Immature natural killer cell (primary cell): Measurements from ENCODE around the gene NCOA6. TPM values are rescaled to one million over a fixed set of nuclear protein-coding genes. Genes with fewer than 3 reads are reported as not detected.

Experiments used
- DNase-seq, 3 donors: peaks; one replicate each; pipeline ENCODE4 v3.0.0; 2022; ENCODE audit warnings: mixed read lengths in 1 of 3
- H3K27ac Mint-ChIP-seq, 6 donors: one replicate each; pipeline ENCODE4 v1.8.0; 2020; ENCODE audit warnings: mixed read lengths in 6 of 6, mild to moderate bottlenecking in 5 of 6, inconsistent platforms in 4 of 6, moderate library complexity in 3 of 6
- H3K27me3 Mint-ChIP-seq, 3 donors: one replicate each; pipeline ENCODE4 v1.8.0; 2020 to 2021; ENCODE audit warnings: low read depth in 3 of 3, mild to moderate bottlenecking in 3 of 3, mixed read lengths in 3 of 3, moderate library complexity in 3 of 3, inconsistent platforms in 1 of 3
- H3K36me3 Mint-ChIP-seq, 3 donors: one replicate each; pipeline ENCODE4 v1.8.0; 2020; ENCODE audit warnings: mixed read lengths in 3 of 3, inconsistent platforms in 2 of 3, mild to moderate bottlenecking in 2 of 3
- H3K4me1 Mint-ChIP-seq, 2 donors: one replicate each; pipeline ENCODE4 v1.8.0; 2020; ENCODE audit warnings: inconsistent platforms in 2 of 2, mild to moderate bottlenecking in 2 of 2, mixed read lengths in 2 of 2, moderate library complexity in 1 of 2
- H3K4me3 Mint-ChIP-seq, 5 donors: one replicate each; pipeline ENCODE4 v1.8.0; 2020; ENCODE audit warnings: mild to moderate bottlenecking in 5 of 5, mixed read lengths in 5 of 5, inconsistent platforms in 3 of 5, moderate library complexity in 3 of 5
- H3K9me3 Mint-ChIP-seq, 6 donors: one replicate each; pipeline ENCODE4 v1.8.0; 2020; ENCODE audit warnings: mild to moderate bottlenecking in 6 of 6, mixed read lengths in 6 of 6, inconsistent platforms in 4 of 6, moderate library complexity in 3 of 6
- polyA plus RNA-seq, 3 donors: library from polyadenylated mRNA; unstranded; fragments of 300-500 nt; fragmentation: Illumina TruSeq; gene quantifications; one replicate each; pipeline ENCODE4 v1.2.3, GENCODE V29; 2021

NCOA6 gene
- polyA plus RNA-seq, 3 donors from 2014 or later: 0.65 to 17.3 (median 3.0) TPM

DNA sequence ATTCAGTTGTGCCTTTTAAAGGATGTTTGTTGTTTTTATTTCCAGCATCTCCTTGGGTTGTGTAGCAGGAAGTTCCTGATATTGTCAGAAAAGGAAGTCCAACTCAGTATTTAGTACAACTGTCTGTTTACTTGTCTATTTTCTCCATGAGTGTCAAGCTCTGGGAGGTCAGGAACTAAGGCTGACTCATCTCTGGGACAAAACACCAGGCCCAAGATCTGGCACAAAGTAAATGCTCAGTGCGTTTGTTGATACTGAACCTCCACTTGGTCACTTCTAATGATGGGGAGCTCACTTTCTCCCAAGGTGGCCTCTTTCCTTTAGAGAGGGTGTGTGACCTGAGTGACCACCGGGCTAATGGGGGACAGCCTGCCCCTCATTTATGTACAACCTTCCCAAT lies 136.0 kb downstream of the NCOA6 start:
- peaks cover 0 to 2% (median 2%) of the 10 kb centered on the region in 3 donors for H3K27me3 Mint-ChIP-seq

DNA sequence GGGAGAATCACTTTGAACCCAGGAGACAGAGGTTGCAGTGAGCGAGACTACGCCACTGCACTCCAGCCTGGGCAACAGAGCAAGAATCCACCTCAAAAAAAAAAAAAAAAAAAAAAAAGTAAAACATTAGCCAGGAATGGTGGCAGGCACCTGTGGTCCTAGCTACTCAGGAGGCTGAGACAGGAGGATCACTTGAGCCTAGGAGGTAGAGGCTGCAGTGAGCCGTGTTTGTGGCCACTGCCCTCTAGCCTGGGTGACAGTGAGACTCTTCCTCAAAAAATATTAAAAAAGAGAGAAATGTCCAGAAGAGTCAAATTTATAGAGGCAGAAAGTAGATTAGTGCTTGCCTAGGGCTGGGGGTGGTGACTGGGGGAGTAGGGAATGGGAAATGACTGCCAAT lies 141.8 kb downstream of the NCOA6 start:
- Mint-ChIP-seq H3K4me3 (no peak overlapping the region), H3K27me3 (peaks cover 0 to 2% (median 2%) of the 10 kb centered on the region in 3 donors), H3K27ac (no peak overlapping the region), H3K9me3 (no peaks in the 10 kb centered on the region), H3K4me1 (no peaks in the 10 kb centered on the region), H3K36me3 (no peaks in the 10 kb centered on the region)
- no peak for DNase-seq

More for the DNA sequence above, 136.0 kb downstream of the NCOA6 start:
- no peak for DNase-seq
- Mint-ChIP-seq H3K4me3 (no peak overlapping the region), H3K36me3 (no peaks in the 10 kb centered on the region), H3K9me3 (no peaks in the 10 kb centered on the region), H3K4me1 (no peaks in the 10 kb centered on the region), H3K27ac (no peak overlapping the region)

DNA sequence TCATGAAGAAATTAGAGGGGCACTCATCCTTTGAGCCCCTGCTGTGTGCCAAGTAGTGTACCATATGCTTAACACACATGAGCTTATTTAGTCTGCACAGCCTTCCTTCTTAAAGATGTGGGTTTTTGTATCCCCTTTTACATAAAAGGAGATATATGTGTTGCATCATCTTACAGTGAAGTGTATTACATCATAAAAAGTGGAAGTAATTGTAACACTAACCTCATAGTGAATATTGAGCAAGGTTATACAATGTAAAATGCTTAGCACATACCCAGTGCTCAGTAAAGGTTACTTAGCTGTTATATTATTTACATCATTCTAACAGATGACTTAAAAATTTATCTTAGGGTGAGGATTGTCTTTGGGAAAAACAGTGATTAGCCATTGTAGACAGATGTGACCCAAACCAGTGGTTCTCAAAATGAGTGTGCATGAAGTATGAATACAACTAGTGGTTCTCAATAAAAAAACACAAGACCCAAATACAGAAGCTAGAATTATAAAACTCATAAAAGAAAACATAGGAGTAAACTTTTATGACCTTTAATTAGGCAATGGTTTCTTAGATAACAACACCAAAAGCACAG lies 144.8 kb downstream of the NCOA6 start:
- H3K9me3 Mint-ChIP-seq: no peaks in the 10 kb centered on the region
- H3K36me3 Mint-ChIP-seq: no peaks in the 10 kb centered on the region
- H3K4me1 Mint-ChIP-seq: peaks cover 9 to 10% of the 10 kb centered on the region in 2 donors
- peak overlapping the region in 1 of 6 donors; percentile 67 for H3K27ac Mint-ChIP-seq
- H3K27me3 Mint-ChIP-seq: peaks cover 0 to 5% (median 2%) of the 10 kb centered on the region in 3 donors
- peak overlapping the region in 1 of 5 donors; percentile 25 for H3K4me3 Mint-ChIP-seq
- no peak for DNase-seq

DNA sequence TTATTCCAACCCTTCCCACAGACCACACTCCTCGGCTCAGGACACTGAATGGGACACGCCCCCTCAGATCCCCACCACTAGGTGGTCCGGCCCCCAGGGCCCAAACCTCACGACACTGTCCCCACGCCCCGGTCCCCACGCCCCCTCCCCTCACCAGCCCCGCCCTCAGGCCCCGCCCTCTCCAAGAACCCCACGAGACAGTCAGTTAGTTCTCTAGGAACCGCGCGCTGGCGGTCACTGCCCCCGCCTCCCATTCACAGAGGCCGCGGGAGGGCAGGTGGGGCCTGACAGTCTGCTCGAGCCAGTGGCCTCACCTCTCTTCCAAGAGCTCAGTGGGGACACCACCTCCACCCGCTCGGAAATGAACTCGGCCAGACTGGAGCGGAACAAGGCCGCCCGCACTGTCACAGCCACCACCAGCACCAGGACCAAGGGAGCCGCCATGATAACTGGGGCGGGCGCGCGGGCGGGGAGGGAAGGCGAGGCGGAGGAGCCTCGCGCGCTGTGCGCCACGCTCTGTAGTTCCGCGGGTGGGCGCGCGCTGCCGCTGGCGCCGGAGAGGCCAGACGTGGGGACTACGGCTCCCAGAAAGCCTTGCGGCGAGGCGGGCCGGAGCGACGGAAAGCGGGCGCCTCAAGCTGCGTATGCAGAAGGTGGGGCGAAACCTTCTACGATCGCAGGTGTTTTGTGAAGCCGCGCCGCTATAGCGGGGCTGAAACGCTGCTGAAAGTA lies 148.6 kb downstream of the NCOA6 start, which contains the start of gene PIGU:
Gene PIGU (minus strand): TSS at position 451 of the 732 bp plus-strand sequence. CDS start 7 bp downstream, at position 444.
- Mint-ChIP-seq H3K27ac (peak within 1 kb of the TSS; percentile 83 to 98 (median 93)), H3K36me3 (no peaks in the 10 kb centered on the region), H3K27me3 (peaks cover 0 to 5% (median 4%) of the 10 kb centered on the region in 3 donors), H3K4me3 (peak within 1 kb of the TSS; percentile 96 to 97 (median 96)), H3K4me1 (peaks cover 9 to 17% of the 10 kb centered on the region in 2 donors), H3K9me3 (no peaks in the 10 kb centered on the region)
- peak; percentile 93 to 94 (median 93) for DNase-seq

DNA sequence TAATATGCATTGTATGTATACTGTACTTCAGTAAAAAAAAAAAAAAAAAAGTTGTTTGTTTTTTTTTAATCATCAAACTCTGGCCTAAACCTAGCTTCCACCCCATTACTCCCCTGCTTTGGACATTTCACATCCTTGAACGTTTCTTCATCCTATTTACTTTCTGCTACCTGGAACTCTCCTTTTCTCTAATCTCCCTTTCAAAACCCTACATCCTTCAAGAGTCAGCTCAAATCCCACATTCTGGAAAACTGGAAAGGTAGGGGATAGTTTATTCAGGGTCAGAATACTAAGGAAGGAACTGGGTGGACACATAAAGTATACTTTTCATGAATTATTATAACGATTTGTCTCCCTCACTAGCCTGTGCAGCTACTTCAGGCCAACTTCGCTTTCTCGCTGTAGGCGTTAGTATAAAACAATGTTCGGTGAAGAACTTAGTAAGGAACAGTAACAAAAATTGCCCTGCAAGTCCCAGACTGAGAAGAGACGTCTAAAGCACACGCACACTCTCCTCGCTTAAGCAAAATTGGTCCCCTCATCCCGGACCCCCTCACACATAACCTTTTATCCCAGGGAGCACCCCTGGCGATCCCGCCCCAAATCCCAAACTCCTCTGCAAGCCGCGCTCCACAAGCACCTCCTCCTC lies 149.3 kb downstream of the NCOA6 start:
- H3K36me3 Mint-ChIP-seq: no peaks in the 10 kb centered on the region
- H3K4me3 Mint-ChIP-seq: peak overlapping the region; percentile 96 to 97 (median 96)
- peaks cover 9 to 17% of the 10 kb centered on the region in 2 donors for H3K4me1 Mint-ChIP-seq
- peak overlapping the region; percentile 83 to 98 (median 93) for H3K27ac Mint-ChIP-seq
- peaks cover 0 to 5% (median 4%) of the 10 kb centered on the region in 3 donors for H3K27me3 Mint-ChIP-seq
- no peak for DNase-seq
- H3K9me3 Mint-ChIP-seq: no peaks in the 10 kb centered on the region

DNA sequence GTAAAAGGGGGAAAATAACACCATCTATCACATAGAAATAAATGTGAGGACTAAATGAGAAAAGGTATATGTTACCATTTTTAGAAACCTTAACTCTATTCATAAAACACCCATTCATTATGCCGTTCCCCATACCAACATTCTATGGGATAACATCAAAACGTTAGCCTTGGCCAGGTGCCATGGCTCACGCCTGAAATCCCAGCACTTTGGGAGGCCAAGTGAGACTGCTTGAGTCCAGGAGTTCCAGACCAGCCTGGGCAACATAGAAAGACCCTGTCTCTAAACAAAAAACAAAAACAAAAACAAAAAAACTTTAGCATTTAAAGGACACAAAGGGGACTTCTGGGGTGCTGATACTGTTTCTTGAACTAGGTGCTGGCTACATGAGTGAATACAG lies 149.9 kb downstream of the NCOA6 start:
- H3K36me3 Mint-ChIP-seq: no peaks in the 10 kb centered on the region
- DNase-seq: no peak
- peaks cover 0 to 5% (median 4%) of the 10 kb centered on the region in 3 donors for H3K27me3 Mint-ChIP-seq
- H3K4me1 Mint-ChIP-seq: peaks cover 9 to 17% of the 10 kb centered on the region in 2 donors
- H3K27ac Mint-ChIP-seq: peak overlapping the region in 4 of 6 donors; percentile 48 to 96 (median 89)
- H3K4me3 Mint-ChIP-seq: peak overlapping the region in 4 of 5 donors; percentile 50 to 96 (median 96)
- H3K9me3 Mint-ChIP-seq: no peaks in the 10 kb centered on the region

DNA sequence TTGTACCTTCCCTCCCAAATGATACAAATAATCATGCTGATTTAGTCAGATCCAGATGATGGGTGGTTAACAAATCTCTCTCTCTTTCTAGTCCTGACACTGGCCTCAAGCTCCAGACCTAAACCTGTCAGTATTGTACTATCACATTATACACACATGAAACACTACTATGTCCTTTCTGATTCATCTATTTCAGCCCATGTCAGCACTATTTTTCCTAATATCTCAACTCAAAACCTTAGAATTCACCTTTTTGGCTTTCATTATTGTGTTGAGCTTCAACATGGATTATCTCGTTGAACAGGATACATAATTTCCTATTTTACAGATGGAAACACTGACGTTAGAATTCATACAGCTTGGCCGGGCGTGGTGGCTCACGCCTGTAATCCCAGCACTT lies 152.0 kb downstream of the NCOA6 start:
- Mint-ChIP-seq H3K27me3 (peaks cover 0 to 4% (median 2%) of the 10 kb centered on the region in 3 donors), H3K27ac (no peak overlapping the region), H3K36me3 (no peaks in the 10 kb centered on the region), H3K4me3 (no peak overlapping the region), H3K4me1 (peaks cover 7 to 17% of the 10 kb centered on the region in 2 donors), H3K9me3 (no peaks in the 10 kb centered on the region)
- no peak for DNase-seq

DNA sequence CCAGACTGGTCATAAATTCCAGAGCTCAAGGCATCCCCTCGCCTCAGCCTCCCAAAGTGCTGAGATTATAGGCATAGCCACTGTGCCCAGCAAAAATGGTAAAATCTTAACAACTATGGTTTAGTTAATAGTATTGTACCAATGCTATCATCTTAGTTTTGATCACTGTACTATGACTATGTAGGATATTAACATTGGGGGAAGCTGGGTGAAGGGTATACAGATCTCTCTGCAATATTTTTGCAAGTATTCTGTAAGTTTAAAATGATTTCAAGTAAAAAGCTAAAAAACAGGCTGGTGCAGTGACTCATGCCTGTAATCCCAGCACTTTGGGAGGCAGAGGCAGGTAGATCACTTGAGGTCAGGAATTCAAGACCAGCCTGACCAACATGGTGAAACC lies 156.4 kb downstream of the NCOA6 start:
- no peak for DNase-seq

More for the DNA sequence above, 156.4 kb downstream of the NCOA6 start:
- Mint-ChIP-seq H3K27me3 (peaks cover 0 to 2% (median 0%) of the 10 kb centered on the region in 3 donors), H3K4me3 (no peak overlapping the region), H3K27ac (no peak overlapping the region), H3K36me3 (no peaks in the 10 kb centered on the region), H3K9me3 (no peaks in the 10 kb centered on the region), H3K4me1 (no peaks in the 10 kb centered on the region)

Other genes starting within 250 kb of the NCOA6 start
- 10 to 100 TPM; 19.3 to 34.7 (median 25.3) TPM for gene PIGU, start 148.6 kb downstream of the NCOA6 start, polyA plus RNA-seq
- gene TP53INP2, start 121.3 kb downstream of the NCOA6 start, polyA plus RNA-seq: 1 to 10 TPM in 1 of 3 donors, under 1 TPM in 2; 0.09 to 1.8 (median 0.53) TPM
- gene GGT7, start 47.2 kb upstream of the NCOA6 start, polyA plus RNA-seq: 1 to 10 TPM in 1 of 3 donors, under 1 TPM in 2; 0.85 to 2.6 (median 0.94) TPM
- 1 to 10 TPM; 1.5 to 4.9 (median 3.5) TPM for gene ACSS2, start 51.0 kb upstream of the NCOA6 start, polyA plus RNA-seq
- gene GSS, start 130.2 kb upstream of the NCOA6 start, polyA plus RNA-seq: 10 to 100 TPM; 32.4 to 60.6 (median 45.7) TPM
- gene MYH7B, start 130.2 kb upstream of the NCOA6 start, polyA plus RNA-seq: not detected